ENCODE data around the gene MTLN. TPM values are rescaled to one million over a fixed set of nuclear protein-coding genes. Genes with fewer than 3 reads are reported as not detected.

MTLN gene
- total and polyA plus RNA-seq, 10 of the 15 experiments (the other 5 are each of a cell fraction or from before 2014, with no cell fraction given) = 6.6 to 140 (median 60.4) TPM

GRCh38 chr2:110216803-110217202, 4.5 kb upstream of the MTLN start (continued):
- TF ChIP-seq, protein P1, sequence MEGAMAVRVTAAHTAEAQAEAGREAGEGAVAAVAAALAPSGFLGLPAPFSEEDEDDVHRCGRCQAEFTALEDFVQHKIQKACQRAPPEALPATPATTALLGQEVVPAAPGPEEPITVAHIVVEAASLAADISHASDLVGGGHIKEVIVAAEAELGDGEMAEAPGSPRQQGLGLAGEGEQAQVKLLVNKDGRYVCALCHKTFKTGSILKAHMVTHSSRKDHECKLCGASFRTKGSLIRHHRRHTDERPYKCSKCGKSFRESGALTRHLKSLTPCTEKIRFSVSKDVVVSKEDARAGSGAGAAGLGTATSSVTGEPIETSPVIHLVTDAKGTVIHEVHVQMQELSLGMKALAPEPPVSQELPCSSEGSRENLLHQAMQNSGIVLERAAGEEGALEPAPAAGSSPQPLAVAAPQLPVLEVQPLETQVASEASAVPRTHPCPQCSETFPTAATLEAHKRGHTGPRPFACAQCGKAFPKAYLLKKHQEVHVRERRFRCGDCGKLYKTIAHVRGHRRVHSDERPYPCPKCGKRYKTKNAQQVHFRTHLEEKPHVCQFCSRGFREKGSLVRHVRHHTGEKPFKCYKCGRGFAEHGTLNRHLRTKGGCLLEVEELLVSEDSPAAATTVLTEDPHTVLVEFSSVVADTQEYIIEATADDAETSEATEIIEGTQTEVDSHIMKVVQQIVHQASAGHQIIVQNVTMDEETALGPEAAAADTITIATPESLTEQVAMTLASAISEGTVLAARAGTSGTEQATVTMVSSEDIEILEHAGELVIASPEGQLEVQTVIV (IDR thresholded peaks at IDR 0.05; ENCODE audit: borderline replicate concordance, partially characterized antibody) = no peak
- no peak for TF ChIP-seq SMAD1 (IDR thresholded peaks at IDR 0.05; ENCODE audit: low read depth, partially characterized antibody)
- TF ChIP-seq, protein P2, sequence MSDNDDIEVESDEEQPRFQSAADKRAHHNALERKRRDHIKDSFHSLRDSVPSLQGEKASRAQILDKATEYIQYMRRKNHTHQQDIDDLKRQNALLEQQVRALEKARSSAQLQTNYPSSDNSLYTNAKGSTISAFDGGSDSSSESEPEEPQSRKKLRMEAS (IDR thresholded peaks at IDR 0.05; ENCODE audit: low read depth, low read length) = no peak
- TF ChIP-seq KDM1A (IDR thresholded peaks at IDR 0.05; ENCODE audit: borderline replicate concordance) = no peak
- no peak for TF ChIP-seq TARDBP (IDR thresholded peaks at IDR 0.05; ENCODE audit: borderline replicate concordance)
- TF ChIP-seq, protein P3, sequence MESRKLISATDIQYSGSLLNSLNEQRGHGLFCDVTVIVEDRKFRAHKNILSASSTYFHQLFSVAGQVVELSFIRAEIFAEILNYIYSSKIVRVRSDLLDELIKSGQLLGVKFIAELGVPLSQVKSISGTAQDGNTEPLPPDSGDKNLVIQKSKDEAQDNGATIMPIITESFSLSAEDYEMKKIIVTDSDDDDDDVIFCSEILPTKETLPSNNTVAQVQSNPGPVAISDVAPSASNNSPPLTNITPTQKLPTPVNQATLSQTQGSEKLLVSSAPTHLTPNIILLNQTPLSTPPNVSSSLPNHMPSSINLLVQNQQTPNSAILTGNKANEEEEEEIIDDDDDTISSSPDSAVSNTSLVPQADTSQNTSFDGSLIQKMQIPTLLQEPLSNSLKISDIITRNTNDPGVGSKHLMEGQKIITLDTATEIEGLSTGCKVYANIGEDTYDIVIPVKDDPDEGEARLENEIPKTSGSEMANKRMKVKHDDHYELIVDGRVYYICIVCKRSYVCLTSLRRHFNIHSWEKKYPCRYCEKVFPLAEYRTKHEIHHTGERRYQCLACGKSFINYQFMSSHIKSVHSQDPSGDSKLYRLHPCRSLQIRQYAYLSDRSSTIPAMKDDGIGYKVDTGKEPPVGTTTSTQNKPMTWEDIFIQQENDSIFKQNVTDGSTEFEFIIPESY (IDR thresholded peaks at IDR 0.05) = no peak

DNA sequence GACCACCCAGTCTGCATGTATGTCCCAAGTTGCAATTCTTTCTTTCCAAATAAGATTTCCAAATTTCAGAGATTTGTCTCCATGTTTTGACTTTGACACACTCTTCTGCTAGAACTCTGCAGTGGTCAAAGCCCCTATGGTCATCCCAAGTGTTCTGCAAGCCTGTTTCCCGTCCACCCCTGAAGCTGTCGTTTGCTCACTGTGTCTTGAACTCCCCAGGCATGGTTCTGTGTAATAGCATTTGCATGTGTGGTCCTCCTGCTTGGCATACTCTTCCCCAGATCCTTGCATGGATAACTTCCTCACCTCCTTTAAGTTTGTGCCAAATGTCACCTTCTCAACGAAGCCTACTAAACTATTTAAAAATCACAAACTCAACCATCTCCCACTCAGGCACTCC, 3.9 kb upstream of the MTLN start:
- ChIA-PET RAD21 (ENCODE audit: unreplicated experiment) (interaction anchor here (0.9 kb wide), 1 partner anchor 668 kb away, joined by 3 read pairs; no protein-coding TSS in a partner anchor), CTCF (no interaction called here), POLR2A (no interaction called here), SMC1A (ENCODE audit: uncharacterized antibody, unreplicated experiment) (no interaction called here)
- peaks cover 2% of the 10 kb centered on the region; the same call in 1 of the 3 replicates for H3K9me3 ChIP-seq (replicated peaks; ENCODE audit: control insufficient read depth, insufficient read depth, low read length)
- H2AFZ ChIP-seq (ENCODE audit: control insufficient read depth, low read depth, low read length) = no peak overlapping the region
- no TSS peak for BruUV-seq (replicated peaks)
- ATAC-seq = no peak
- H3K36me3 ChIP-seq (ENCODE audit: control insufficient read depth in 2 of 2, insufficient read depth in 2 of 2, low read length in 1 of 2) = no peaks in the 10 kb centered on the region
- WGBS (ENCODE audit: insufficient coverage, insufficient replicate concordance, low lambda C conversion rate, missing lambda C conversion rate) = 0% methylated on average over 3 of the region's 3 CpGs
- no peaks in the 10 kb centered on the region for H4K20me1 ChIP-seq (ENCODE audit: control insufficient read depth, insufficient read depth)
- no peak for FAIRE-seq
- H3K27me3 ChIP-seq (replicated peaks in 1 of 2; ENCODE audit: control insufficient read depth in 2 of 2, insufficient read depth in 2 of 2, low read length in 1 of 2) = no peaks in the 10 kb centered on the region; a peak in 1 of 4 replicates
- no peak overlapping the region for H3K27ac ChIP-seq (ENCODE audit: control insufficient read depth, insufficient read depth)
- intact Hi-C loops (cut with micrococcal nuclease; ENCODE audit: unreplicated experiment) = no loop called here
- no peak for DNase-seq (ENCODE audit: low read depth, low spot score)
- H3K4me3 ChIP-seq = no peak overlapping the region
- H3K9ac ChIP-seq (ENCODE audit: control insufficient read depth, insufficient read depth, low read length) = no peak overlapping the region
- H3K4me2 ChIP-seq (ENCODE audit: control insufficient read depth, insufficient read depth) = no peak overlapping the region
- no peaks in the 10 kb centered on the region; the same call in 1 of the 2 replicates for H3K4me1 ChIP-seq (ENCODE audit: control insufficient read depth, insufficient read depth, low read length)
- peaks cover 12% of the 10 kb centered on the region for H3K79me2 ChIP-seq (ENCODE audit: control insufficient read depth, insufficient read depth, low read length)
- in situ Hi-C loops (cut with MboI) = no loop called here
- TF ChIP-seq, protein P4, sequence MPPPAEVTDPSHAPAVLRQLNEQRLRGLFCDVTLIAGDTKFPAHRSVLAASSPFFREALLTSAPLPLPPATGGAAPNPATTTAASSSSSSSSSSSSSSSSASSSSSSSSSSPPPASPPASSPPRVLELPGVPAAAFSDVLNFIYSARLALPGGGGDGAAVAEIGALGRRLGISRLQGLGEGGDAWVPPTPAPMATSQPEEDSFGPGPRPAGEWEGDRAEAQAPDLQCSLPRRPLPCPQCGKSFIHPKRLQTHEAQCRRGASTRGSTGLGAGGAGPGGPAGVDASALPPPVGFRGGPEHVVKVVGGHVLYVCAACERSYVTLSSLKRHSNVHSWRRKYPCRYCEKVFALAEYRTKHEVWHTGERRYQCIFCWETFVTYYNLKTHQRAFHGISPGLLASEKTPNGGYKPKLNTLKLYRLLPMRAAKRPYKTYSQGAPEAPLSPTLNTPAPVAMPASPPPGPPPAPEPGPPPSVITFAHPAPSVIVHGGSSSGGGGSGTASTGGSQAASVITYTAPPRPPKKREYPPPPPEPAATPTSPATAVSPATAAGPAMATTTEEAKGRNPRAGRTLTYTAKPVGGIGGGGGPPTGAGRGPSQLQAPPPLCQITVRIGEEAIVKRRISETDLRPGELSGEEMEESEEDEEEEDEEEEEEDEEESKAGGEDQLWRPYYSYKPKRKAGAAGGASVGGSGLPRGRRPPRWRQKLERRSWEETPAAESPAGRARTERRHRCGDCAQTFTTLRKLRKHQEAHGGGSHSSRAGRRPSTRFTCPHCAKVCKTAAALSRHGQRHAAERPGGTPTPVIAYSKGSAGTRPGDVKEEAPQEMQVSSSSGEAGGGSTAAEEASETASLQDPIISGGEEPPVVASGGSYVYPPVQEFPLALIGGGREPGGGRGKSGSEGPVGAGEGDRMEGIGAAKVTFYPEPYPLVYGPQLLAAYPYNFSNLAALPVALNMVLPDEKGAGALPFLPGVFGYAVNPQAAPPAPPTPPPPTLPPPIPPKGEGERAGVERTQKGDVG (CRISPR knock-in tag; IDR thresholded peaks at IDR 0.05) = no peak
- TF ChIP-seq SP1 (IDR thresholded peaks at IDR 0.05; ENCODE audit: low read depth, low read length) (no peak), CBX3 (IDR thresholded peaks at IDR 0.05; ENCODE audit: borderline replicate concordance, low read depth) (no peak), IRF5 (IDR thresholded peaks at IDR 0.05; ENCODE audit: borderline replicate concordance) (no peak), MYB (IDR thresholded peaks at IDR 0.05; ENCODE audit: borderline replicate concordance, low read depth, low read length) (no peak), IKZF2 (IDR thresholded peaks at IDR 0.05) (no peak), YY1 (IDR thresholded peaks at IDR 0.05; ENCODE audit: low read depth, low read length) (no peak), MTA3 (IDR thresholded peaks at IDR 0.05; ENCODE audit: borderline replicate concordance, low read length) (no peak)

Data from GM12878 (cell line).